Loucy (cell line): ENCODE results near the gene FAM13C.

Source experiments
- EZH2phosphoT487 ChIP-seq: fragments of 200-600 bp; IDR thresholded peaks from 2 replicates; pipeline ENCODE4 v1.6.1; 2018; ENCODE audit warnings: antibody characterized with exemption, mild to moderate bottlenecking, moderate library complexity, borderline replicate concordance
- TF ChIP-seq, protein P1 (sequence below): fragments of 200-600 bp; sonication (generic); conservative IDR thresholded peaks from 2 replicates; pipeline ENCODE4 v1.5.1; 2014; ENCODE audit warnings: mild to moderate bottlenecking, antibody characterized with exemption, low read length

- TF ChIP-seq, protein P1, sequence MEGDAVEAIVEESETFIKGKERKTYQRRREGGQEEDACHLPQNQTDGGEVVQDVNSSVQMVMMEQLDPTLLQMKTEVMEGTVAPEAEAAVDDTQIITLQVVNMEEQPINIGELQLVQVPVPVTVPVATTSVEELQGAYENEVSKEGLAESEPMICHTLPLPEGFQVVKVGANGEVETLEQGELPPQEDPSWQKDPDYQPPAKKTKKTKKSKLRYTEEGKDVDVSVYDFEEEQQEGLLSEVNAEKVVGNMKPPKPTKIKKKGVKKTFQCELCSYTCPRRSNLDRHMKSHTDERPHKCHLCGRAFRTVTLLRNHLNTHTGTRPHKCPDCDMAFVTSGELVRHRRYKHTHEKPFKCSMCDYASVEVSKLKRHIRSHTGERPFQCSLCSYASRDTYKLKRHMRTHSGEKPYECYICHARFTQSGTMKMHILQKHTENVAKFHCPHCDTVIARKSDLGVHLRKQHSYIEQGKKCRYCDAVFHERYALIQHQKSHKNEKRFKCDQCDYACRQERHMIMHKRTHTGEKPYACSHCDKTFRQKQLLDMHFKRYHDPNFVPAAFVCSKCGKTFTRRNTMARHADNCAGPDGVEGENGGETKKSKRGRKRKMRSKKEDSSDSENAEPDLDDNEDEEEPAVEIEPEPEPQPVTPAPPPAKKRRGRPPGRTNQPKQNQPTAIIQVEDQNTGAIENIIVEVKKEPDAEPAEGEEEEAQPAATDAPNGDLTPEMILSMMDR: no peak
- no peak for TF ChIP-seq EZH2phosphoT487
Observed at GRCh38 chr10:59342000-59342399, 20.3 kb downstream of the FAM13C start.
